Activated CD4-positive, alpha-beta memory T cell treated with anti-CD3 and anti-CD28 coated beads, Interleukin-2, amount 10 ng/mL, durations not matched to agents 7 days and 5 days (primary cell): ENCODE measurements around the gene HOMEZ. TPM values are rescaled to one million over a fixed set of nuclear protein-coding genes. Genes with fewer than 3 reads are reported as not detected.
A peak's percentile ranks its signal among the peaks of the same experiment; 100 is the strongest.
"Not testable (repeated sequence)": the region's sequence is repeated elsewhere in the genome, so short reads cannot be mapped to it uniquely, and the experiment has no call there.

ENCODE experiments used
- CTCF ChIA-PET: fragments of 350-600 bp; sonication (Branson Sonifier 250); formaldehyde crosslinking; loops from one replicate; lab custom pipeline; 2021; ENCODE audit warnings: antibody characterized with exemption, inconsistent platforms; lab: Charles Lee
- POLR2A ChIA-PET: fragments of 350-600 bp; sonication (Branson Sonifier 250); formaldehyde crosslinking; loops from one replicate; lab custom pipeline; 2021; ENCODE audit warnings: antibody characterized with exemption; lab: Charles Lee
- DNase-seq: peaks from one replicate; pipeline ENCODE4 v3.0.0-alpha.2; 2020
- H3K27ac Mint-ChIP-seq: one replicate; pipeline ENCODE4 v1.8.0; 2021; ENCODE audit warnings: mild to moderate bottlenecking, mixed read lengths
- H3K27me3 Mint-ChIP-seq: one replicate; pipeline ENCODE4 v1.8.0; 2021; ENCODE audit warnings: mixed read lengths
- H3K36me3 Mint-ChIP-seq: one replicate; pipeline ENCODE4 v1.8.0; 2021; ENCODE audit warnings: low read depth, mixed read lengths
- H3K4me1 Mint-ChIP-seq: one replicate; pipeline ENCODE4 v1.8.0; 2021; ENCODE audit warnings: mixed read lengths
- H3K4me3 Mint-ChIP-seq: one replicate; pipeline ENCODE4 v1.8.0; 2021; ENCODE audit warnings: mild to moderate bottlenecking, mixed read lengths
- H3K9me3 Mint-ChIP-seq: one replicate; pipeline ENCODE4 v1.8.0; 2021; ENCODE audit warnings: mixed read lengths
- total RNA-seq, 2 experiments: library from RNA; stranded (reverse); gene quantifications; one replicate each; pipeline ENCODE4 v1.2.3, GENCODE V29; 2021

The HOMEZ gene, protein sequence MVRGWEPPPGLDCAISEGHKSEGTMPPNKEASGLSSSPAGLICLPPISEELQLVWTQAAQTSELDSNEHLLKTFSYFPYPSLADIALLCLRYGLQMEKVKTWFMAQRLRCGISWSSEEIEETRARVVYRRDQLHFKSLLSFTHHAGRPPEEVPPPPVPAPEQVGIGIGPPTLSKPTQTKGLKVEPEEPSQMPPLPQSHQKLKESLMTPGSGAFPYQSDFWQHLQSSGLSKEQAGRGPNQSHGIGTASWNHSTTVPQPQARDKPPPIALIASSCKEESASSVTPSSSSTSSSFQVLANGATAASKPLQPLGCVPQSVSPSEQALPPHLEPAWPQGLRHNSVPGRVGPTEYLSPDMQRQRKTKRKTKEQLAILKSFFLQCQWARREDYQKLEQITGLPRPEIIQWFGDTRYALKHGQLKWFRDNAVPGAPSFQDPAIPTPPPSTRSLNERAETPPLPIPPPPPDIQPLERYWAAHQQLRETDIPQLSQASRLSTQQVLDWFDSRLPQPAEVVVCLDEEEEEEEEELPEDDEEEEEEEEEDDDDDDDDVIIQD
- 10 to 100 TPM; 11.7 to 11.9 TPM for total RNA-seq

DNA sequence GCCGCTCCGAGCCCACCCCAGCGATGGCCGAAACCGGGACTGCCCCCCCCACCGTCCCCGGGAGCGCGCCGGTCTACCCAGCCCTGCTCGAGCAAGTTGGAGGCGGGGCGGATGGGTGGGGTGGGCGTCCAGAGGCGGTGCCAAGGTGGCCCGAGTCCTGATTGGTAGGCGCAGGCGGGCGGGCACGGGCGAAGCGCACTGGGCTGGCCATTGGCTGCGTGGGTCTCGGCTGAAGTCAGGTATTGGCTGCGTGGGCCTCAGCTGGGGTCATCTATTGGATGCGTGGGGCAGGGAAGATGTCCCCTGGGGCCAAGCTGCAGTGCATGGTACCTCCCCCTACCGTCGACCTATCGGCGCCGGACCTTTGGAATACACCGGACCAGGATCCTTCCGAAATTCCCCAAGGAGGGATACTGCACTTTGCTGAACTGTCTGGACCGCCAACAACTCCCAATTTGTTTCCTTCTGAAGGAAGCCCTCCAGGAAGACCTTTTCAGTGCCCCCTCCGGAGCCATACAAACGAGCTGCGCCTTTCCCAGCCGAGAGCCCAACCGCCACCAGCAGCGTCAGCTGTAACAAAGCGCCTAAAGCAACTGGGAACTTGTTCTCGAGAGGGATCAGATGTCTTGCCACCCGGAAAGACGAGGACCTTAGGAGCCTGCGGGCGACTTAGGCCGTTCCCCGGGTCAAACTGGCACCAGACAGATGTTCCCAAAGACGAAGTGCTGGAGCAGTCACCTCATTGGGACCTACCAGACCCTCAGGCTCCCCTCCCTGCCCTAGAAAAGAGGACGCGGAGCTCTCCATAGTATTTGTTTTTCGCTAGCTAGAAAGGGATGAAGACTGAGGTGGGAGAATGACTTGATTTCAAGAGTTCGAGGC, at the start of gene HOMEZ:
HOMEZ (minus strand) TSS at position 113 of the 882 bp plus-strand sequence. CDS start 180 bp downstream, outside the sequence.
- H3K36me3 Mint-ChIP-seq = peaks cover 2% of the 10 kb centered on the region
- H3K4me1 Mint-ChIP-seq = peaks cover 28% of the 10 kb centered on the region
- POLR2A ChIA-PET = interaction anchor here (0.7 to 3.8 kb wide), 8 partner anchors 10 to 279 kb away, joined by 3 to 62 read pairs (median 4); partner anchors contain the start of genes ACIN1, BCL2L2, C14orf119 and PABPN1
- H3K9me3 Mint-ChIP-seq = no peaks in the 10 kb centered on the region
- peak within 1 kb of the TSS; percentile 89 for H3K4me3 Mint-ChIP-seq
- peak within 1 kb of the TSS; percentile 84 for H3K27ac Mint-ChIP-seq
- no peaks in the 10 kb centered on the region for H3K27me3 Mint-ChIP-seq
- CTCF ChIA-PET = interaction anchor here (0.6 to 7.3 kb wide), 9 partner anchors 12 to 313 kb away, joined by 3 to 78 read pairs (median 6); partner anchors contain the start of genes ACIN1, C14orf119, PABPN1 and PPP1R3E
- DNase-seq = peak; percentile 98

DNA sequence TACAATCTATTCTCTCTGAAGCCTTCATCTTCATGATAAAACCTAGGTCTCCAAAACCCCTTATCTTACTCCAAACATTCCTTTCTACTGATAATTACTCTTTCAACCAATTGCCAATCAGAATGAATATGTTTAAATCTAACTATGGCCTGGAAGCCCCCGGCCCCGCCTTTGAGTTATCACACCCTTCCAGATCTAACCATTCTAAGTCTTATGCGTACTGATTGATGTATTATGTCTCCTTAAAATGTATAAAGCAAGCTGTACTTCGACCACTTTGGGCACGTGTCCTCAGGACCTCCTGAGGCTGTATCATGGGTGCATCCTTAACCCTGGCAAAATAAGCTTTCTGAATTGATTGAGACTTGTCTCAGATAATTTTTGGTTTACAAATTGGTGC, 49.7 kb upstream of the HOMEZ start:
- Mint-ChIP-seq H3K4me1 (no peaks in the 10 kb centered on the region), H3K27me3 (peaks cover 29% of the 10 kb centered on the region), H3K27ac (no peak overlapping the region), H3K4me3 (no peak overlapping the region), H3K9me3 (peaks cover 6% of the 10 kb centered on the region), H3K36me3 (no peaks in the 10 kb centered on the region)
- POLR2A ChIA-PET = interaction anchor here (0.9 to 1.0 kb wide), 2 partner anchors 9 to 15 kb away, joined by 3 to 5 read pairs; partner anchors contain the start of gene PABPN1
- no peak for DNase-seq
- CTCF ChIA-PET = interaction anchor here (1.2 kb wide), 1 partner anchor 9 kb away, joined by 5 read pairs; no protein-coding TSS in a partner anchor

DNA sequence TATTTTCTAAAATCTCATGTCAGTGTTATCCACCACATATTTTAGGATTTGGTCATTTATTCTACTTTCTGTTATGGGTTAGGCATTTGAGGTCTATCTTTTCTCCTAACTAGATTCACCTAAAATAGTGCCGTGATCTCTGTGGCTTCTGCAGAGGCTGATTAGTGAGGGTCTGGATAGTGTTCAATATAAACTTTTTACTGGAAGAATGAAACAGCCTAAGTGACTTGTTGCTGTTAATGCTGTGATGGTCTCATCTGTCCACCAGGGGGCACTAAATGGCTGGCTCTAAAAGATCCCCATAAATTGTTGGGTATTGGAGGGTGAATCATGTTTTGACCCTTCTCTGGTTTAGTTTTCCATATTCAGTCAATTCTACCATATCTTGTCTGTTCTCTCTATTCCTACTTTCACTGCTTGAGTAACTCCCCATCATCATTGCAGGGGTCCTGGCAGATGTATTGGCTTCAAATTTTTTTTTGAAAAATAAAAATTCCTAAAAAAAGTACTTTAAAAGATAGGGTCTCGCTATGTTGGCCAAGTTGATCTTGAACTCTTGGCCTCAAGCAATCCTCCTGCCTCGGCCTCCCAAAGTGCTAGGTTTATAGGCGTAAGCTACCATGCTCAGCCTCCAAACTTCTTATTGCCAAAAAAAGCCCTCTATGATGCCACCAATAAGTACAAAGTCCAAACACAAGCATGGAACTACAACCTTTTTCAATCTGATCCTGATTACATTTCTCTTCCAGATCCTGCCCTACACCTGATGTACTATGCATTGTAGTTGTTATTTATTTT, 42.2 kb upstream of the HOMEZ start:
- Mint-ChIP-seq H3K4me3 (no peak overlapping the region), H3K27me3 (no peaks in the 10 kb centered on the region), H3K9me3 (no peaks in the 10 kb centered on the region), H3K4me1 (peaks cover 8% of the 10 kb centered on the region), H3K27ac (no peak overlapping the region), H3K36me3 (peaks cover 30% of the 10 kb centered on the region)
- ChIA-PET CTCF (interaction anchor here (1.0 to 1.5 kb wide), 2 partner anchors 52 to 233 kb away, joined by 4 read pairs; partner anchors contain the start of genes ACIN1 and C14orf119), POLR2A (no interaction called here)
- peak; percentile 67 for DNase-seq

DNA sequence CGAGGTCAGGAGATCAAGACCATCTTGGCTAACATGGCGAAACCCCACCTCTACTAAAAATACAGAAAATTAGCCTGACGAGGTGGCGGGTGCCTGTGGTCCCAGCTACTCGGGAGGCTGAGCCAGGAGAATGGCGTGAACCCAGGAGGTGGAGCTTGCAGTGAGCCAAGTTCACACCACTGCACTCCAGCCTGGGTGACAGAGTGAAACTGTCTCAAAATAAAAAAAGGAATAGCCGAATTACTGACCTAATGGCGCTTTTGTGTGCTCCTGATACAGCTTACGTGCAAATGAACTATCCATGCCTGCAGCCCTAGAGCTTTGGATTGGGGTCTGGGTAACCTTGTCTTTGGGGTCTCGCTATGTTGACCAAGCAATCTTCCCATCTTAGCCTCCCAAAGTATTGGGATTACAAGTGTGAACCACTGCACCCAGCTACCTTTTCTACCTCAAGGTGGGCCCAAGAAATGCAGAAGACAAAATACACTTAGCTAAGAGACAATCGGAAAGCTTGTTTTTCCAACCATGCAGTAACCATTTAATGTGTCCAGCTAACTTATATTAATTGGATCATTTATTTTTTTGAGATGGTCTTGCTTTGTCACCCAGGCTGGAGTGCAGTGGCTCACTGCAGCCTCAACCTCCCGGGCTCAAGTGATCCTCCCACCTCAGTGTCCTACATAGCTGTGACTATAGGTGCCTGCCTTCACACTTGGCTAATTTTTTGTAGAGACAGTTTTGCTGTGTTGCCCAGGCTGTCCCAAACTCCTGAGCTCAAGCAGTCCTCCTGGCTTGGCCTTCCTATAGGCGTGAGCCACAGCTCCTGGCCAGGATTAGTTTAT, 40.8 kb upstream of the HOMEZ start:
- H3K27ac Mint-ChIP-seq = no peak overlapping the region
- no peak overlapping the region for H3K4me3 Mint-ChIP-seq
- peaks cover 40% of the 10 kb centered on the region for H3K36me3 Mint-ChIP-seq
- no peaks in the 10 kb centered on the region for H3K9me3 Mint-ChIP-seq
- ChIA-PET POLR2A (interaction anchor here (0.7 to 1.5 kb wide), 5 partner anchors 9 to 231 kb away, joined by 3 to 20 read pairs (median 3); partner anchors contain the start of genes ACIN1, C14orf119 and PPP1R3E), CTCF (interaction anchor here (0.8 to 1.8 kb wide), 15 partner anchors 9 to 234 kb away, joined by 3 to 6 read pairs (median 4); partner anchors contain the start of genes ACIN1, C14orf119, PPP1R3E and SLC22A17)
- no peak for DNase-seq
- H3K27me3 Mint-ChIP-seq = no peaks in the 10 kb centered on the region
- H3K4me1 Mint-ChIP-seq = peaks cover 19% of the 10 kb centered on the region

DNA sequence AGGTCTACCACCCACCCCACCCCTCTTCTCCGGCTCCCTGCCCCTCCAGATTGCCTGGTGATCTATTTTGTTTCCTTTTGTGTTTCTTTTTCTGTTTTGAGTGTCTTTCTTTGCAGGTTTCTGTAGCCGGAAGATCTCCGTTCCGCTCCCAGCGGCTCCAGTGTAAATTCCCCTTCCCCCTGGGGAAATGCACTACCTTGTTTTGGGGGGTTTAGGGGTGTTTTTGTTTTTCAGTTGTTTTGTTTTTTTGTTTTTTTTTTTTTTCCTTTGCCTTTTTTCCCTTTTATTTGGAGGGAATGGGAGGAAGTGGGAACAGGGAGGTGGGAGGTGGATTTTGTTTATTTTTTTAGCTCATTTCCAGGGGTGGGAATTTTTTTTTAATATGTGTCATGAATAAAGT, 39.8 kb upstream of the HOMEZ start:
- CTCF ChIA-PET = interaction anchor here (0.9 to 1.8 kb wide), 7 partner anchors 8 to 206 kb away, joined by 3 to 6 read pairs (median 5); partner anchors contain the start of genes PPP1R3E and SLC22A17
- Mint-ChIP-seq H3K36me3 (peaks cover 40% of the 10 kb centered on the region), H3K4me1 (peaks cover 20% of the 10 kb centered on the region)
- not testable (repeated sequence) for DNase-seq, H3K9me3 Mint-ChIP-seq, H3K27me3 Mint-ChIP-seq, H3K27ac Mint-ChIP-seq, H3K4me3 Mint-ChIP-seq
- POLR2A ChIA-PET = interaction anchor here (1.2 to 1.5 kb wide), 3 partner anchors 24 to 230 kb away, joined by 3 to 20 read pairs (median 5); partner anchors contain the start of genes ACIN1, C14orf119 and PPP1R3E

DNA sequence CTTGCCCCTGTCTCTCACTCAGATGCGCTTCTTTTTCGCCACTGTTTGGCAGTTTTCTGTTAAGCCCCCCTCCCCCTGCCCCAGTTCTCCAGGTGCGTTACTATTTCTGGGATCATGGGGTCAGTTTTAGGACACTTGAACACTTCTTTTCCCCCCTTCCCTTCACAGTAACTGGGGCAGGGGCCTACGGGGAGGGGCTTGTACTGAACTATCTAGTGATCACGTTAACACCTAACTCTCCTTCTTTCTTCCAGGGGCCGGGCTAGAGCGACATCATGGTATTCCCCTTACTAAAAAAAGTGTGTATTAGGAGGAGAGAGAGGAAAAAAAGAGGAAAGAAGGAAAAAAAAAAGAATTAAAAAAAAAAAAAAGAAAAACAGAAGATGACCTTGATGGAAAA, 39.1 kb upstream of the HOMEZ start:
- H3K27ac Mint-ChIP-seq = no peak overlapping the region
- DNase-seq = no peak
- POLR2A ChIA-PET = interaction anchor here (7.2 kb wide), 1 partner anchor 19 kb away, joined by 282 read pairs; the partner anchor contains the start of genes BCL2L2 and PPP1R3E
- no peak overlapping the region for H3K4me3 Mint-ChIP-seq
- CTCF ChIA-PET = interaction anchor here (0.8 kb wide), 1 partner anchor 55 kb away, joined by 3 read pairs; no protein-coding TSS in a partner anchor
- H3K36me3 Mint-ChIP-seq = peaks cover 43% of the 10 kb centered on the region
- H3K4me1 Mint-ChIP-seq = peaks cover 28% of the 10 kb centered on the region
- H3K27me3 Mint-ChIP-seq = no peaks in the 10 kb centered on the region
- peaks cover under 1% of the 10 kb centered on the region for H3K9me3 Mint-ChIP-seq

DNA sequence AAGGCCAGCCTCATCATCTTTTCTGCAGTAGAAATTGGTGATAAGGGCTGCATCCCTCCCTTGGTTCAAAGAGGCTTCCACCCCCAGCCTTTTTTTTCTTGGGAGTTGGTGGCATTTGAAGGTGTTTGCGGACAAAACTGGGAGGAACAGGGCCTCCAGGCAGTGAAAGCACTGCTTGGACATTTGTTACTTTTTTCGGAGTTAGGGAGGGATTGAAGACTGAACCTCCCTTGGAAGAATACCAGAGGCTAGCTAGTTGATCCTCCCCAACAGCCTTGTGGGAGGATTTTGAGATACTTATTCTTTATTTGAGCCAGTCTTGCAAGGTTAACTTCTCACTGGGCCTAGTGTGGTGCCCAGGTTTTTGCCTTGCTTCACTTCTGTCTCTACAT, 38.5 kb upstream of the HOMEZ start:
- CTCF ChIA-PET = interaction anchor here (0.8 kb wide), 1 partner anchor 56 kb away, joined by 3 read pairs; no protein-coding TSS in a partner anchor
- Mint-ChIP-seq H3K4me3 (no peak overlapping the region), H3K27me3 (no peaks in the 10 kb centered on the region), H3K27ac (no peak overlapping the region), H3K4me1 (peaks cover 33% of the 10 kb centered on the region), H3K36me3 (peaks cover 48% of the 10 kb centered on the region), H3K9me3 (peaks cover 5% of the 10 kb centered on the region)
- POLR2A ChIA-PET = interaction anchor here (7.2 kb wide), 1 partner anchor 18 kb away, joined by 282 read pairs; the partner anchor contains the start of genes BCL2L2 and PPP1R3E
- DNase-seq = no peak

DNA sequence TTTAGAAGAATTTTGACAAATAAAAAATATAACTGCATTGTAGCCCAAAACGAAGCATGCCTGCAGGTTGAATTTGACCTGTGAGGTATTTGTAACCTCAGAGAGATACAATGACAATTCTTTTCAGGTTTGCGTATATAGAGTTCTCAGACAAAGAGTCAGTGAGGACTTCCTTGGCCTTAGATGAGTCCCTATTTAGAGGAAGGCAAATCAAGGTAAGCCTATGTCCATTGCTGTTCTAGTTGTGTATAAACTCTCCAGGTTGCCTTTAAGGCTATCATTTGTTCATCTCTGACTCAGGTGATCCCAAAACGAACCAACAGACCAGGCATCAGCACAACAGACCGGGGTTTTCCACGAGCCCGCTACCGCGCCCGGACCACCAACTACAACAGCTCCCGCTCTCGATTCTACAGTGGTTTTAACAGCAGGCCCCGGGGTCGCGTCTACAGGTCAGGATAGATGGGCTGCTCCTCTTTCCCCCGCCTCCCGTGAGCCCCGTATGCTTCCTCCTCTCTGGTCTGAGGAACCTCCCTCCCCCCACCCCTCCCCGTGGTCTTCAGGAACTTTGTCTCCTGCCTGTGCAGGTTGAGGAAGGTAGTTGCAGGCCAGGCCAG, 38.0 kb upstream of the HOMEZ start:
- ChIA-PET POLR2A (interaction anchor here (7.2 kb wide), 1 partner anchor 18 kb away, joined by 282 read pairs; the partner anchor contains the start of genes BCL2L2 and PPP1R3E), CTCF (interaction anchor here (1.7 to 3.7 kb wide), 3 partner anchors 34 to 255 kb away, joined by 4 to 27 read pairs (median 8); no protein-coding TSS in a partner anchor)
- Mint-ChIP-seq H3K36me3 (peaks cover 48% of the 10 kb centered on the region), H3K27ac (no peak overlapping the region), H3K4me3 (no peak overlapping the region), H3K27me3 (no peaks in the 10 kb centered on the region), H3K9me3 (peaks cover 5% of the 10 kb centered on the region), H3K4me1 (peaks cover 33% of the 10 kb centered on the region)
- no peak for DNase-seq

DNA sequence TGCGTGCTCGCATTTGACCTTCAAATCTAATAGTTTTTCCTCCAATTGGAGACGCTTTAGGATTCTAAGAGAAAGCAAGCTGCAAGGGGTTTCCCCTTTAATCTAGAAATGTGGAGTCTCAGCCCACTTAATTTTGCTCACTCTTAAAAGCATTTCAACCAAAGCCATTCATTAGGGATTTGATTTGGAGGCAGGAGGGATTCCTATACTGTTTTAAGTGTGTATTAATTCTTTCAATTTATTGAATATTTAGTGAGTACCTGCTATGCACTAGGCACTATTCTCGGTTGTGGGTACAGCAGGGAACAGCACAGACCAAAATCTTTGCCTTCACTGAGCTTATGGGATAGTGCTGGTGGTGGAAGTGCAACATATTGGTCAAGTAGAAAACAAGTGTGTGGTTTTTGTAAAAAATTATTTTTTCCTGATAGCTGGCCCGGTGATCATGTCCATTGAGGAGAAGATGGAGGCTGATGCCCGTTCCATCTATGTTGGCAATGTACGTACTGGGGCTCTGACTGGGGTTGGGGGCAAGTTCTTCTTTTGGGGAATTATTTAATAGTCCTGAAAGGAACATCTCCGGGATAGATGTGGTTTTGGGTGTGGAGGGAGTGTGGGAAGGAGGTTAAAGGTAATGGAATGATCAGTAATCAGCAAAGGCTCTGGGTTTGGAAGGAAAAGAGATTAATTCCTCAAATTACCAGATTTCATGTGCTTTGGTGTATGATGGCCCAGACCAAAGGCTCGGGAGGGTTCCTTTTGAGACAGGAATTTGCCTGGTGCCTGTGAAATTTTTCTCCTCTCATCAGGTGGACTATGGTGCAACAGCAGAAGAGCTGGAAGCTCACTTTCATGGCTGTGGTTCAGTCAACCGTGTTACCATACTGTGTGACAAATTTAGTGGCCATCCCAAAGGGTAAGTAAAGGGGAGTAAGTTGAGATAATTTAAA, 36.9 kb upstream of the HOMEZ start:
- Mint-ChIP-seq H3K4me3 (peak overlapping the region; percentile 87), H3K27me3 (no peaks in the 10 kb centered on the region), H3K27ac (peak overlapping the region; percentile 72), H3K9me3 (peaks cover 5% of the 10 kb centered on the region), H3K36me3 (peaks cover 48% of the 10 kb centered on the region), H3K4me1 (peaks cover 31% of the 10 kb centered on the region)
- POLR2A ChIA-PET = interaction anchor here (1.1 to 7.2 kb wide), 12 partner anchors 8 to 316 kb away, joined by 3 to 282 read pairs (median 7); partner anchors contain the start of genes ACIN1, BCL2L2, C14orf119 and HOMEZ
- DNase-seq = no peak
- CTCF ChIA-PET = interaction anchor here (1.0 to 4.6 kb wide), 14 partner anchors 12 to 254 kb away, joined by 3 to 58 read pairs (median 5); partner anchors contain the start of genes HOMEZ, PPP1R3E and SLC22A17
